ENCODE data around the gene SDF2L1. TPM values are rescaled to one million over a fixed set of nuclear protein-coding genes. Genes with fewer than 3 reads are reported as not detected.

The SDF2L1 gene
- total RNA-seq, 1 donor from 2014 or later = 33.8 TPM

- Mint-ChIP-seq H3K9me3 (no peaks in the 10 kb centered on the region), H3K4me1 (peaks cover 5% of the 10 kb centered on the region), H3K4me3 (no peak overlapping the region), H3K27ac (ENCODE audit: unreplicated experiment) (no peak overlapping the region), H3K27me3 (ENCODE audit: low read depth) (no peaks in the 10 kb centered on the region), H3K36me3 (ENCODE audit: low read depth) (peaks cover 21% of the 10 kb centered on the region)
- no peak for TF ChIP-seq CTCF (conservative IDR thresholded peaks at IDR 0.05)
- no peak for DNase-seq (ENCODE audit: low read depth, low spot score)
Observed at GRCh38 chr22:21598302-21598701, 43.8 kb upstream of the SDF2L1 start.

- peaks cover 5% of the 10 kb centered on the region for H3K4me1 Mint-ChIP-seq
- TF ChIP-seq CTCF (conservative IDR thresholded peaks at IDR 0.05) = no peak
- no peak overlapping the region for H3K4me3 Mint-ChIP-seq
- no peaks in the 10 kb centered on the region for H3K9me3 Mint-ChIP-seq
- H3K27me3 Mint-ChIP-seq (ENCODE audit: low read depth) = no peaks in the 10 kb centered on the region
- H3K36me3 Mint-ChIP-seq (ENCODE audit: low read depth) = peaks cover 12% of the 10 kb centered on the region
- no peak overlapping the region for H3K27ac Mint-ChIP-seq (ENCODE audit: unreplicated experiment)
- DNase-seq (ENCODE audit: low read depth, low spot score) = no peak
Observed at GRCh38 chr22:21599053-21599893, 42.8 kb upstream of the SDF2L1 start.

- TF ChIP-seq CTCF (conservative IDR thresholded peaks at IDR 0.05) = no peak
- Mint-ChIP-seq H3K4me3 (no peak overlapping the region), H3K36me3 (ENCODE audit: low read depth) (peaks cover 5% of the 10 kb centered on the region), H3K27me3 (ENCODE audit: low read depth) (no peaks in the 10 kb centered on the region), H3K4me1 (peaks cover 6% of the 10 kb centered on the region), H3K9me3 (no peaks in the 10 kb centered on the region), H3K27ac (ENCODE audit: unreplicated experiment) (peak overlapping the region; percentile 16)
- no peak for DNase-seq (ENCODE audit: low read depth, low spot score)
Observed at GRCh38 chr22:21602579-21602978, 39.5 kb upstream of the SDF2L1 start.

- no peak for DNase-seq (ENCODE audit: low read depth, low spot score)
- Mint-ChIP-seq H3K9me3 (no peaks in the 10 kb centered on the region), H3K36me3 (ENCODE audit: low read depth) (peaks cover 5% of the 10 kb centered on the region), H3K27me3 (ENCODE audit: low read depth) (no peaks in the 10 kb centered on the region), H3K4me3 (no peak overlapping the region), H3K4me1 (peaks cover 6% of the 10 kb centered on the region), H3K27ac (ENCODE audit: unreplicated experiment) (no peak overlapping the region)
- no peak for TF ChIP-seq CTCF (conservative IDR thresholded peaks at IDR 0.05)
Observed at GRCh38 chr22:21603973-21604372, 38.1 kb upstream of the SDF2L1 start.

- no peaks in the 10 kb centered on the region for H3K27me3 Mint-ChIP-seq (ENCODE audit: low read depth)
- no peak overlapping the region for H3K4me3 Mint-ChIP-seq
- peaks cover 3% of the 10 kb centered on the region for H3K4me1 Mint-ChIP-seq
- TF ChIP-seq CTCF (conservative IDR thresholded peaks at IDR 0.05) = no peak
- DNase-seq (ENCODE audit: low read depth, low spot score) = no peak
- no peak overlapping the region for H3K27ac Mint-ChIP-seq (ENCODE audit: unreplicated experiment)
- H3K9me3 Mint-ChIP-seq = no peaks in the 10 kb centered on the region
- H3K36me3 Mint-ChIP-seq (ENCODE audit: low read depth) = peaks cover 3% of the 10 kb centered on the region
Observed at GRCh38 chr22:21605887-21606564, 36.1 kb upstream of the SDF2L1 start.

All from neural crest cell (in vitro differentiated cells).